Measurements from ENCODE around the gene WNT7B.

The WNT7B gene

GRCh38 chr22:45916515-45916914, 60.4 kb downstream of the WNT7B start:
- TF ChIP-seq CTCF (IDR thresholded peaks at IDR 0.05), result no peak

- TF ChIP-seq CTCF (IDR thresholded peaks at IDR 0.05), result no peak
Observed at GRCh38 chr22:45915841-45916240, 61.1 kb downstream of the WNT7B start.

GRCh38 chr22:45915151-45915550, 61.8 kb downstream of the WNT7B start:
- no peak for TF ChIP-seq CTCF (IDR thresholded peaks at IDR 0.05)

- no peak for TF ChIP-seq CTCF (IDR thresholded peaks at IDR 0.05)
Observed at GRCh38 chr22:45914309-45914708, 62.7 kb downstream of the WNT7B start.

GRCh38 chr22:45912910-45913309, 64.1 kb downstream of the WNT7B start:
- TF ChIP-seq CTCF (IDR thresholded peaks at IDR 0.05), result no peak

GRCh38 chr22:45911601-45912271, 65.2 kb downstream of the WNT7B start:
- no peak for TF ChIP-seq CTCF (IDR thresholded peaks at IDR 0.05)

GRCh38 chr22:45910928-45911467, 66.0 kb downstream of the WNT7B start:
- no peak for TF ChIP-seq CTCF (IDR thresholded peaks at IDR 0.05)

- no peak for TF ChIP-seq CTCF (IDR thresholded peaks at IDR 0.05)
Observed at GRCh38 chr22:45908961-45909360, 68.0 kb downstream of the WNT7B start.

Measured in LNCAP (cell line).